Parathyroid adenoma (tissue), 2 donors: ENCODE data around the gene C10orf120.

ENCODE experiments used
- H2AFZ ChIP-seq: fragments of 300-600 bp; sonication (generic); one replicate; pipeline ENCODE4 v1.7.0; 2017; ENCODE audit warnings: antibody characterized with exemption, mild to moderate bottlenecking
- H3K27ac ChIP-seq: fragments of 300-600 bp; sonication (generic); one replicate; pipeline ENCODE4 v1.7.0; 2017
- H3K27me3 ChIP-seq: fragments of 300-600 bp; sonication (generic); one replicate; pipeline ENCODE4 v1.7.0; 2017; ENCODE audit warnings: low read length; ENCODE audit not compliant: control insufficient read depth, insufficient read depth
- H3K36me3 ChIP-seq: fragments of 300-600 bp; sonication (generic); one replicate; pipeline ENCODE4 v1.7.0; 2017; ENCODE audit warnings: low read length; ENCODE audit not compliant: control insufficient read depth, insufficient read depth
- H3K4me1 ChIP-seq: fragments of 300-600 bp; sonication (generic); one replicate; pipeline ENCODE4 v1.7.0; 2017; ENCODE audit warnings: control low read depth
- H3K4me2 ChIP-seq: fragments of 300-600 bp; sonication (generic); one replicate; pipeline ENCODE4 v1.7.0; 2017; ENCODE audit warnings: low read length
- H3K4me3 ChIP-seq: fragments of 300-600 bp; sonication (generic); one replicate; pipeline ENCODE4 v1.7.0; 2017; ENCODE audit warnings: low read depth, low read length
- H3K79me2 ChIP-seq: fragments of 300-600 bp; sonication (generic); one replicate; pipeline ENCODE4 v1.7.0; 2017; ENCODE audit warnings: control low read depth
- H3K9ac ChIP-seq: fragments of 300-600 bp; sonication (generic); one replicate; pipeline ENCODE4 v1.7.0; 2017; ENCODE audit warnings: mild to moderate bottlenecking
- H3K9me3 ChIP-seq: fragments of 300-600 bp; sonication (generic); one replicate; pipeline ENCODE4 v1.7.0; 2017; ENCODE audit warnings: low read length; ENCODE audit not compliant: control insufficient read depth
- TF ChIP-seq, protein P1 (sequence below): fragments of 300-600 bp; sonication (generic); IDR thresholded peaks from one replicate; pipeline ENCODE4 v1.7.0; 2017; ENCODE audit warnings: antibody characterized with exemption, mild to moderate bottlenecking
- donor health status: primary hyperparathyroidism.

The C10orf120 gene

GRCh38 chr10:122669045-122669444 lies 30.6 kb downstream of the C10orf120 start:
- H3K27me3 ChIP-seq = no peaks in the 10 kb centered on the region
- no peaks in the 10 kb centered on the region for H3K9me3 ChIP-seq
- H3K9ac ChIP-seq = no peak overlapping the region
- H3K79me2 ChIP-seq = no peaks in the 10 kb centered on the region
- TF ChIP-seq, protein P1, sequence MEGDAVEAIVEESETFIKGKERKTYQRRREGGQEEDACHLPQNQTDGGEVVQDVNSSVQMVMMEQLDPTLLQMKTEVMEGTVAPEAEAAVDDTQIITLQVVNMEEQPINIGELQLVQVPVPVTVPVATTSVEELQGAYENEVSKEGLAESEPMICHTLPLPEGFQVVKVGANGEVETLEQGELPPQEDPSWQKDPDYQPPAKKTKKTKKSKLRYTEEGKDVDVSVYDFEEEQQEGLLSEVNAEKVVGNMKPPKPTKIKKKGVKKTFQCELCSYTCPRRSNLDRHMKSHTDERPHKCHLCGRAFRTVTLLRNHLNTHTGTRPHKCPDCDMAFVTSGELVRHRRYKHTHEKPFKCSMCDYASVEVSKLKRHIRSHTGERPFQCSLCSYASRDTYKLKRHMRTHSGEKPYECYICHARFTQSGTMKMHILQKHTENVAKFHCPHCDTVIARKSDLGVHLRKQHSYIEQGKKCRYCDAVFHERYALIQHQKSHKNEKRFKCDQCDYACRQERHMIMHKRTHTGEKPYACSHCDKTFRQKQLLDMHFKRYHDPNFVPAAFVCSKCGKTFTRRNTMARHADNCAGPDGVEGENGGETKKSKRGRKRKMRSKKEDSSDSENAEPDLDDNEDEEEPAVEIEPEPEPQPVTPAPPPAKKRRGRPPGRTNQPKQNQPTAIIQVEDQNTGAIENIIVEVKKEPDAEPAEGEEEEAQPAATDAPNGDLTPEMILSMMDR = no peak
- no peak overlapping the region for H3K4me2 ChIP-seq
- H3K4me3 ChIP-seq = no peak overlapping the region
- H3K4me1 ChIP-seq = no peaks in the 10 kb centered on the region
- H3K27ac ChIP-seq = no peak overlapping the region
- H3K36me3 ChIP-seq = no peaks in the 10 kb centered on the region
- H2AFZ ChIP-seq = no peak overlapping the region

DNA sequence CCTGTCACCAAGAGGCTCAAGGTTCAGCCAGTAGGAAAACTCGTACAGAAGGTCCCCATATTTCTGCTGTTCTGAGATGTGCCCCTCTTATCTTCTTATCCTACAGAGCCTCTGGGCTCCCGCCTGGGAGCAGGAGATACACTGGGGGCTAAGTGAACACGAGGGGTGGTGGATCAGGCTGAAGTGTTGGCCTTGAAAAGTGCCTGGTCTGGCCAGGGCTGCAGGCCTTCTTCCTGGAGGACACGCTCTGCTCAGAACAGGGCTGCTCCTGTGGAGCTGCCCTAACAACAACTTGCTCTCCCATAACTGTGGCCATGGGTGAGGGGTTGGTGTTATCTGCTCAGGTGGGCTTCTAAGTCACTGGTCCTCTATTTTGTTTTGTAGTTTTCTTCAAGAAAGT lies 33.7 kb downstream of the C10orf120 start:
- no peak overlapping the region for H3K4me2 ChIP-seq
- no peaks in the 10 kb centered on the region for H3K36me3 ChIP-seq
- no peak overlapping the region for H3K9ac ChIP-seq
- no peaks in the 10 kb centered on the region for H3K79me2 ChIP-seq
- no peak overlapping the region for H2AFZ ChIP-seq
- no peak overlapping the region for H3K4me3 ChIP-seq
- H3K27ac ChIP-seq = no peak overlapping the region
- no peaks in the 10 kb centered on the region for H3K9me3 ChIP-seq
- TF ChIP-seq, protein P1 = no peak
- H3K27me3 ChIP-seq = no peaks in the 10 kb centered on the region
- no peaks in the 10 kb centered on the region for H3K4me1 ChIP-seq

DNA sequence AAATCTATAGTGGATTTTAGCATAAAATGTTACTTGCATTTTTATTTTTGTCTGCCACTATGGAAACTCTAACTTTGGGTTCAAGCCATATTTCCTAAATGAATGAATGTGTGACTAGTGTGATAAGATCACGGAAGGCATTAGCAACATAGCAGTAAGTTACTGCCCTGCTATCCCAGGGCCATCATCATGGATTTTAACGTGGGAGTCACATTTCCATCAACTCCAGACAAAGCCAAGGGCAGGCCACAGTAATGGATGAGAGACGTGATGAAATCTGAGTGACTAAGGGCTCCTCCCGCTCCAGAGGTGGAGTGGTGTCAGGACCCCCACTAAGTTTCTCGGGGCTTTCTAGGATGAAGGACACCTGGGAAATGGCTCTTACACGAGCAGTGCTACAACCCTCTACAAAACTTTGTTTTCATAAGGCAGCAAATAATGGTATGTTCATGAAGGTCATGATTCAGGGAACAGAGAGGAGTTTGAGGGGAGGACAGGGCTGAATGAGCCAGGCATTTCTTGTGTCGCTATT lies 34.3 kb downstream of the C10orf120 start:
- TF ChIP-seq, protein P1 = no peak
- H3K79me2 ChIP-seq = no peaks in the 10 kb centered on the region
- no peak overlapping the region for H3K9ac ChIP-seq
- no peaks in the 10 kb centered on the region for H3K36me3 ChIP-seq
- no peak overlapping the region for H3K27ac ChIP-seq
- H3K4me3 ChIP-seq = no peak overlapping the region
- no peaks in the 10 kb centered on the region for H3K4me1 ChIP-seq
- no peaks in the 10 kb centered on the region for H3K27me3 ChIP-seq
- no peaks in the 10 kb centered on the region for H3K9me3 ChIP-seq
- no peak overlapping the region for H2AFZ ChIP-seq
- H3K4me2 ChIP-seq = no peak overlapping the region

GRCh38 chr10:122664501-122664900 lies 35.1 kb downstream of the C10orf120 start:
- H3K36me3 ChIP-seq = no peaks in the 10 kb centered on the region
- H3K4me2 ChIP-seq = no peak overlapping the region
- no peak overlapping the region for H2AFZ ChIP-seq
- TF ChIP-seq, protein P1 = no peak
- H3K79me2 ChIP-seq = no peaks in the 10 kb centered on the region
- H3K9me3 ChIP-seq = no peaks in the 10 kb centered on the region
- H3K9ac ChIP-seq = no peak overlapping the region
- no peaks in the 10 kb centered on the region for H3K27me3 ChIP-seq
- H3K4me1 ChIP-seq = no peaks in the 10 kb centered on the region
- no peak overlapping the region for H3K27ac ChIP-seq
- no peak overlapping the region for H3K4me3 ChIP-seq

DNA sequence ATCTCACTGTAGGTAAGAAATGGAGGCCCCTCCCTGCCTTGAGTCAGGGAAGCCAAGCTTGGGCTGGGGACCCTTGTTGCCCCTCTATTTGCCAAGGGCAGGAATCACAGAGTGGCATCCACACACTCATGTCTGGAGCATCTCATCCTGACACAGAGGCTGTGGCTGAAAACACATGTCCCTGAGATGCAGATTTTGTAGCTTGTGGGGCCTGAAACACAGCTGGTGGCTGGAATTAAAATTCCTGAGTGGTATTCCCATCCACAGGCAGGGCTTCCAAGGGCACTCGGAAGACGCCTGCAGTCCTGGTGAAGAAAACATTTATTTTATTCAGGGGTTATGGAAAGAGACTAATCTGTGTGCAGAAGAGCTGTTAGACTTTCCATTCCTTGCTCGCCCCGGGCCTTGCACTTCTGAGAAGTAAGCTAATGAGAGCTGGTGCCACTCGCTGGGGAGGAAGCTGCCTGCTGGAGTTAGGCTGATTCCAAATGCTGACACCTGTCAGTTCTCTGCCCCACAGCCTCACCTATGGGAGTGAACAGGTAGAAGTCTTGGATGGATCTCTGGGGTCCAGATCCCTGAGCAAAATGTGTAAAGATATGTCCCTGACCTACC lies 36.0 kb downstream of the C10orf120 start:
- Histone ChIP-seq H3K9me3 (no peaks in the 10 kb centered on the region), H3K79me2 (no peaks in the 10 kb centered on the region), H3K4me3 (no peak overlapping the region), H3K4me1 (no peaks in the 10 kb centered on the region), H3K36me3 (no peaks in the 10 kb centered on the region), H2AFZ (no peak overlapping the region), H3K27me3 (no peaks in the 10 kb centered on the region), H3K4me2 (no peak overlapping the region), H3K27ac (no peak overlapping the region), H3K9ac (no peak overlapping the region)
- TF ChIP-seq, protein P1 = no peak
